OCI-LY1 (cell line): ENCODE data around the gene DAAM1.
A peak's percentile ranks its signal among the peaks of the same experiment; 100 is the strongest.

Experiments used
- H2AFZ ChIP-seq: fragments of 200-600 bp; sonication (generic), shearing (Covaris generic); 2 replicates; pipeline ENCODE4 v1.6.0; 2014; ENCODE audit warnings: antibody characterized with exemption, mild to moderate bottlenecking, low read length
- H3F3A ChIP-seq: fragments of 200-600 bp; sonication (generic), shearing (Covaris generic); 2 replicates; pipeline ENCODE4 v1.6.0; 2014; ENCODE audit warnings: mild to moderate bottlenecking, antibody characterized with exemption, low read length, moderate library complexity; ENCODE audit not compliant: insufficient read depth
- H3K27ac ChIP-seq: fragments of 200-600 bp; sonication (generic); 2 replicates; pipeline ENCODE4 v1.5.1; 2014; ENCODE audit warnings: low read length, mixed run types, mild to moderate bottlenecking, low read depth; ENCODE audit not compliant: poor library complexity, severe bottlenecking
- H3K27me3 ChIP-seq: fragments of 200-600 bp; sonication (generic); 2 replicates; pipeline ENCODE4 v1.6.0; 2014; ENCODE audit warnings: antibody characterized with exemption, mild to moderate bottlenecking, low read length, moderate library complexity; ENCODE audit not compliant: insufficient read depth
- H3K36me3 ChIP-seq: fragments of 200-600 bp; sonication (generic); 2 replicates; pipeline ENCODE4 v1.6.1; 2014; ENCODE audit warnings: mild to moderate bottlenecking, antibody characterized with exemption, low read length, moderate library complexity, mixed read lengths; ENCODE audit not compliant: insufficient read depth
- H3K4me1 ChIP-seq: fragments of 200-600 bp; sonication (generic); 2 replicates; pipeline ENCODE4 v1.5.1; 2014; ENCODE audit warnings: mild to moderate bottlenecking, low read length, moderate library complexity; ENCODE audit not compliant: insufficient read depth, severe bottlenecking
- H3K4me2 ChIP-seq: fragments of 200-600 bp; sonication (generic), shearing (Covaris generic); 2 replicates; pipeline ENCODE4 v1.6.1; 2014; ENCODE audit warnings: low read length
- H3K4me3 ChIP-seq: fragments of 200-600 bp; sonication (generic); 2 replicates; pipeline ENCODE4 v1.5.1; 2014; ENCODE audit warnings: low read length, low read depth, mild to moderate bottlenecking, mixed read lengths; ENCODE audit not compliant: poor library complexity, severe bottlenecking
- H3K79me2 ChIP-seq: fragments of 200-600 bp; shearing (Covaris generic); 2 replicates; pipeline ENCODE4 v1.6.1; 2016; ENCODE audit warnings: mixed run types, low read length, mixed read lengths; ENCODE audit not compliant: insufficient read depth
- H3K9ac ChIP-seq: fragments of 200-600 bp; sonication (generic), shearing (Covaris generic); 2 replicates; pipeline ENCODE4 v1.6.1; 2014; ENCODE audit warnings: mild to moderate bottlenecking, low read length, mixed read lengths
- H3K9me2 ChIP-seq: fragments of 200-600 bp; sonication (generic), shearing (Covaris generic); 2 replicates; pipeline ENCODE4 v1.6.1; 2014; ENCODE audit warnings: low read depth, mild to moderate bottlenecking, low read length, mixed read lengths
- H3K9me3 ChIP-seq: fragments of 200-600 bp; shearing (Covaris generic); 2 replicates; pipeline ENCODE4 v1.6.1; 2014; ENCODE audit warnings: low read length, mixed read lengths
- H4K20me1 ChIP-seq: fragments of 200-600 bp; sonication (generic), shearing (Covaris generic); 2 replicates; pipeline ENCODE4 v1.6.0; 2016; ENCODE audit warnings: mild to moderate bottlenecking, low read length; ENCODE audit not compliant: insufficient read depth
- EZH2 ChIP-seq: fragments of 200-600 bp; sonication (generic), shearing (Covaris generic); IDR thresholded peaks from 2 replicates; pipeline ENCODE4 v1.8.0; 2017; ENCODE audit warnings: borderline replicate concordance, mixed run types, mild to moderate bottlenecking, antibody characterized with exemption, low read length, moderate library complexity, mixed read lengths
- TF ChIP-seq, protein P1 (sequence below): fragments of 200-600 bp; sonication (generic), shearing (Covaris generic); IDR thresholded peaks from 2 replicates; pipeline ENCODE4 v1.5.1; 2017; ENCODE audit warnings: mild to moderate bottlenecking, antibody characterized with exemption, low read length, moderate library complexity, mixed read lengths

Gene DAAM1

GRCh38 chr14:59316151-59316830, 127.8 kb downstream of the DAAM1 start:
- Histone ChIP-seq H3K27ac (peak overlapping the region; percentile 65), H2AFZ (no peak overlapping the region), H3K36me3 (peaks cover 17% of the 10 kb centered on the region; the same call in 1 of the 2 replicates), H4K20me1 (no peaks in the 10 kb centered on the region), H3K79me2 (no peaks in the 10 kb centered on the region), H3F3A (no peaks in the 10 kb centered on the region), H3K27me3 (no peaks in the 10 kb centered on the region), H3K9me2 (no peaks in the 10 kb centered on the region), H3K4me1 (peaks cover 70% of the 10 kb centered on the region), H3K4me2 (peak overlapping the region; percentile 28; the same call in 1 of the 2 replicates), H3K9me3 (no peaks in the 10 kb centered on the region), H3K4me3 (no peak overlapping the region), H3K9ac (peak overlapping the region; percentile 12; the same call in 1 of the 2 replicates)
- no peak for TF ChIP-seq EZH2
- TF ChIP-seq, protein P1, sequence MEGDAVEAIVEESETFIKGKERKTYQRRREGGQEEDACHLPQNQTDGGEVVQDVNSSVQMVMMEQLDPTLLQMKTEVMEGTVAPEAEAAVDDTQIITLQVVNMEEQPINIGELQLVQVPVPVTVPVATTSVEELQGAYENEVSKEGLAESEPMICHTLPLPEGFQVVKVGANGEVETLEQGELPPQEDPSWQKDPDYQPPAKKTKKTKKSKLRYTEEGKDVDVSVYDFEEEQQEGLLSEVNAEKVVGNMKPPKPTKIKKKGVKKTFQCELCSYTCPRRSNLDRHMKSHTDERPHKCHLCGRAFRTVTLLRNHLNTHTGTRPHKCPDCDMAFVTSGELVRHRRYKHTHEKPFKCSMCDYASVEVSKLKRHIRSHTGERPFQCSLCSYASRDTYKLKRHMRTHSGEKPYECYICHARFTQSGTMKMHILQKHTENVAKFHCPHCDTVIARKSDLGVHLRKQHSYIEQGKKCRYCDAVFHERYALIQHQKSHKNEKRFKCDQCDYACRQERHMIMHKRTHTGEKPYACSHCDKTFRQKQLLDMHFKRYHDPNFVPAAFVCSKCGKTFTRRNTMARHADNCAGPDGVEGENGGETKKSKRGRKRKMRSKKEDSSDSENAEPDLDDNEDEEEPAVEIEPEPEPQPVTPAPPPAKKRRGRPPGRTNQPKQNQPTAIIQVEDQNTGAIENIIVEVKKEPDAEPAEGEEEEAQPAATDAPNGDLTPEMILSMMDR: no peak

GRCh38 chr14:59317346-59317745, 128.9 kb downstream of the DAAM1 start:
- Histone ChIP-seq H3K4me2 (no peak overlapping the region), H3K36me3 (peaks cover 28% of the 10 kb centered on the region), H3K79me2 (no peaks in the 10 kb centered on the region), H4K20me1 (no peaks in the 10 kb centered on the region), H3K9me3 (no peaks in the 10 kb centered on the region), H3K27ac (peak overlapping the region; percentile 21), H3K4me1 (peaks cover 61% of the 10 kb centered on the region), H3K27me3 (no peaks in the 10 kb centered on the region), H3K4me3 (no peak overlapping the region), H2AFZ (no peak overlapping the region), H3K9me2 (no peaks in the 10 kb centered on the region), H3K9ac (no peak overlapping the region), H3F3A (no peaks in the 10 kb centered on the region)
- no peak for TF ChIP-seq EZH2
- TF ChIP-seq, protein P1: no peak

DNA sequence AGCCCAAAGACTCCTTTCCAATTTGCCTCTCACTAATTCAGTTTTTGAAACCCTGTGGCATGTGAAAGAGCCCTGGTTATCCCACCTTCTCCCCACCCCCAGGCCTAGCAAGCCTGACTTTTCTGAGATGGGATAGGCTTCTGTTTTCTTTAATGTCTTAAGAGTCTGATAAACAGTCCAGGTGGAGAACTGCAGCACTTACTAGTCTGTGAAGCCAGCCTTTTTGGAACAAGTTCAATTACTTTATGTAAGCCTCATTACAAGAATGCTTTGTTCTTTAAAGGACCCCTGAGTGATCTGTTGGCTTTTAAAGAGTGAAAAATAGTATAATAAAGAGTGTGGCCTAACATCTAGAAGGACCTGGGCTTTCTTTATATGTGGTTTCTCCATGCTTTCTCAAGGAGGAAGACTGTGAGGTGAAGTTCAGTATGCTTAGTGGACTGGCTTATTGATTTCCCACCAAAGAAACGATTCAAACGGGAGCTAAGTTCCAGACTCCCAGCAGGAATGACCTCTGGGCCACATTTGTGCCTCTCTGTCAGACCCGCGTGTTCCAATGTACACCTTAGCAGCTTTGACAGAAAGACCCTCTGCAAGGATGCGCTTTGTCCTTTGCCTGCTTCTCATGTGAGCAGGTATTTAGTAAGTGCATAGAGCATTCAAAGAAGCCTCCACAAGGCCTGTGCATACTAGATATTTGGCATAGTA, 129.5 kb downstream of the DAAM1 start:
- H2AFZ ChIP-seq: no peak overlapping the region
- TF ChIP-seq, protein P1: no peak
- TF ChIP-seq EZH2: no peak
- H3K9me3 ChIP-seq: no peaks in the 10 kb centered on the region
- H3K9ac ChIP-seq: no peak overlapping the region
- H3K27ac ChIP-seq: peak overlapping the region; percentile 21
- no peak overlapping the region for H3K4me2 ChIP-seq
- H3K36me3 ChIP-seq: peaks cover 34% of the 10 kb centered on the region
- no peaks in the 10 kb centered on the region for H3K9me2 ChIP-seq
- H3K27me3 ChIP-seq: no peaks in the 10 kb centered on the region
- H3K4me3 ChIP-seq: no peak overlapping the region
- H3F3A ChIP-seq: no peaks in the 10 kb centered on the region
- H3K4me1 ChIP-seq: peaks cover 55% of the 10 kb centered on the region
- H4K20me1 ChIP-seq: no peaks in the 10 kb centered on the region
- H3K79me2 ChIP-seq: no peaks in the 10 kb centered on the region
